ENCODE data around the gene ACTR5.

The ACTR5 gene

DNA sequence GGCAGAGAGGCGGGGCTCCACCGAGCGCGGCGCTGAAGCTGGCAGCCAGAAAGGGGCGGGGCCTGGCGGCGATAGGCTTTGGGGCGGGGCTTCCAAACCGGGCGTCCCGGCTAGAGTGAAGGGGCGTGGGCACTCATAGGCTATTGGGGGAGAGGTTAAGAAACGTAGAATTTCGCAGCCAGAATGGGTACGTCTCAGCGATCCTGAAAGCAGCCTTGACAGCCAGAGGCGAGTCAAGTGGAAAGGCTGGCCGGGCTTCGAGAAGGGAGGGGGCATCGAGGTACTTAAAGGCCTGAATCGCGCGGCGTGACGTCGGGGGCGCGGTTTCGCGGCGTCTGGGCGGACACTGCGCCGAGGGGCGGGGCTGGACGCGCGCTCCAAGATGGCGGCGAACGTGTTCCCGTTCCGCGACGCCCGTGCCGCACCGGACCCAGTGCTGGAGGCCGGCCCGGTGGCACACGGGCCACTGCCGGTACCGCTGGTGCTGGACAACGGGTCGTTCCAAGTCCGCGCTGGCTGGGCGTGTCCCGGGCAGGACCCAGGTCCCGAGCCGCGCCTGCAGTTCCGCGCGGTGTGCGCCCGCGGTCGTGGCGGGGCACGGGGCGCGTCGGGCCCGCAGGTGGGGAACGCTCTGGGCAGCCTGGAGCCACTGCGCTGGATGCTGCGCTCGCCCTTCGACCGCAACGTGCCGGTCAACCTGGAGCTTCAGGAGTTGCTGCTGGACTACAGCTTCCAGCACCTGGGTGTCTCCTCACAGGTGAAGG is at the start of gene ACTR5:
ACTR5 (plus strand) TSS at position 364 of the 764 bp plus-strand sequence; CDS start at position 383, 19 bp downstream.
- H3K27ac ChIP-seq, result peak within 1 kb of the TSS; percentile 87
- TF ChIP-seq, protein P1, sequence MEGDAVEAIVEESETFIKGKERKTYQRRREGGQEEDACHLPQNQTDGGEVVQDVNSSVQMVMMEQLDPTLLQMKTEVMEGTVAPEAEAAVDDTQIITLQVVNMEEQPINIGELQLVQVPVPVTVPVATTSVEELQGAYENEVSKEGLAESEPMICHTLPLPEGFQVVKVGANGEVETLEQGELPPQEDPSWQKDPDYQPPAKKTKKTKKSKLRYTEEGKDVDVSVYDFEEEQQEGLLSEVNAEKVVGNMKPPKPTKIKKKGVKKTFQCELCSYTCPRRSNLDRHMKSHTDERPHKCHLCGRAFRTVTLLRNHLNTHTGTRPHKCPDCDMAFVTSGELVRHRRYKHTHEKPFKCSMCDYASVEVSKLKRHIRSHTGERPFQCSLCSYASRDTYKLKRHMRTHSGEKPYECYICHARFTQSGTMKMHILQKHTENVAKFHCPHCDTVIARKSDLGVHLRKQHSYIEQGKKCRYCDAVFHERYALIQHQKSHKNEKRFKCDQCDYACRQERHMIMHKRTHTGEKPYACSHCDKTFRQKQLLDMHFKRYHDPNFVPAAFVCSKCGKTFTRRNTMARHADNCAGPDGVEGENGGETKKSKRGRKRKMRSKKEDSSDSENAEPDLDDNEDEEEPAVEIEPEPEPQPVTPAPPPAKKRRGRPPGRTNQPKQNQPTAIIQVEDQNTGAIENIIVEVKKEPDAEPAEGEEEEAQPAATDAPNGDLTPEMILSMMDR (conservative IDR thresholded peaks at IDR 0.05), result no peak
- TF ChIP-seq ZFX (IDR thresholded peaks at IDR 0.05), result peak; percentile 61; the same call in 1 of the 2 replicates

DNA sequence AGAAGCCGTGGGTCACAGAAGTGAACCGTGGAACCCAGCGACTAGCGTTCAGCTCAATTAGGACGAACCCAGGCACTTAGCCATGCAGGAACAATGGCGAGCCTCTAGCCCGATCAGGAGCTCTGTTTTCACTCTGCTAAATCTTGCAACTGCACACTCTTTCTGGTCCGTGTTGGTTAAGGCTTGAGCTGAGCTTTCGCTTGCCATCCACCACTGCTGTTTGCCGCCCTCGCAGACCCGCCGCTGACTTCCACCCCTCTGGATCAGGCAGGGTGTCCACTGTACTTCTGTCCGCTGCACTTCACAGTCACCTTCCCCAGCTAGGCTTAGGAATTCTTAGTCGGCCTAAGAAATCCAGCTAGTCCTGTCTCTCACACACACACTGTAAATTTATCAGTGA is 49.7 kb upstream of the ACTR5 start:
- TF ChIP-seq, protein P1 (conservative IDR thresholded peaks at IDR 0.05), result no peak
- TF ChIP-seq ZFX (IDR thresholded peaks at IDR 0.05), result no peak

DNA sequence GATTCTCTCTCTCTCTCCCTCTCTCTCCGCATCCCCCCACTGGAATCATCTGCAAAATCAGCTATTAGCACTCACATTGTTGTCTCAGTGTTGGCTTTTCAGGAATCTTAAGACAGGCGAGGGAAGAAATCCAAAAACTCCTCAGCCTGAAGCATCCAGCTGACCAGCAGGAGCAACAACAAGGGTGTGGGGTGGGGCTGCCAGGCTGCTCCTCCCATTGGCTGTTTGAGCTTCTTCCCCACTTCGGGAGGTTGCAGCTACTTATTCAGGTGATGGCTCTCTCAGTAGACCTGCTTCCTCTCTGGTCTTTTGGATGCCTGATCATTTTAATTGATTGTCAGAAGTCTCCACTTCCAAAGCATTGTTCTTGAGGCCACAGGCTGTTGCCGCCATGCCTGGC is 48.1 kb upstream of the ACTR5 start:
- H3K27ac ChIP-seq, result no peak overlapping the region
- TF ChIP-seq ZFX (IDR thresholded peaks at IDR 0.05), result no peak
- TF ChIP-seq, protein P1 (conservative IDR thresholded peaks at IDR 0.05), result no peak

More for the DNA sequence above, 49.7 kb upstream of the ACTR5 start:
- no peak overlapping the region for H3K27ac ChIP-seq

DNA sequence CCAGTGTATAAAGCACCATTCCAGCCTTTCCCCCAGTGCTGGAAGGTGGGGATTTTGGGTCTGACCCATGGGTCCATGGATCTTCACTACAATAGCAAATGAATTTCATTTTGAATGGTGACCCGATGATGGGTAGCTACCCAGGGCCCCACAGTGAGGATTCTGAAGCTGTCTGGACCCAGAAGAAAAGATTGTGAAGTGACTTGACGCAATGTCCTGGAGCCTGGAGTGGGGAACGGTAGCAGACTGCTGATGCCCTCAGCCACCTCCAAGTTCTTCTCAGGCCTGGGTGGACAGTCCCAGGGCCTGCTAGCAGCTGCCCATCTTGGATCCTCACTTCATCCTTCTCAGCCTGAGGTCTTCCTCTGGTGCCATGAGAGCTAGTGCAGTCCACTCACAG is 47.3 kb upstream of the ACTR5 start:
- TF ChIP-seq ZFX (IDR thresholded peaks at IDR 0.05), result no peak
- TF ChIP-seq, protein P1 (conservative IDR thresholded peaks at IDR 0.05), result no peak

DNA sequence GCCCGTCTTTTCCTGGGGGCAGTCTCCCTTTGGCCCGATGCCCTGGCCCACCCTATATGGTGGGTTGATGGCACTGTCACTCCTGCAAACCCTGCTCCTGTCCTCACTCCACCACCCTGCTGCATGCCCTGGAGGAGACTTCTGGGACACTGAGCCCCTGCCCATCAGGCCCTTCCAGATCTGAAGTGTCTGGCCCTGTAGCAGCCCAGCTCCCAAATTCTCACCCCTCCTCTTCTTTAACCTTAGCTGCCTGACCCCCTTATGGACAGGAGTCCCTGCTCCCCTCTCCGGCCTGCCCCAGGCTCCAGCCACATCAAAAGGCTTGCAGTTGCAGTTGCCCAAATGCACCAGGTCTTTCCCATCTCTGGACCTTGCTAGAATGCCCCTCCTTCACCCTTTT is 44.7 kb upstream of the ACTR5 start:
- no peak overlapping the region for H3K27ac ChIP-seq
- TF ChIP-seq, protein P1 (conservative IDR thresholded peaks at IDR 0.05), result no peak
- TF ChIP-seq ZFX (IDR thresholded peaks at IDR 0.05), result no peak

More for the DNA sequence above, 47.3 kb upstream of the ACTR5 start:
- no peak overlapping the region for H3K27ac ChIP-seq

DNA sequence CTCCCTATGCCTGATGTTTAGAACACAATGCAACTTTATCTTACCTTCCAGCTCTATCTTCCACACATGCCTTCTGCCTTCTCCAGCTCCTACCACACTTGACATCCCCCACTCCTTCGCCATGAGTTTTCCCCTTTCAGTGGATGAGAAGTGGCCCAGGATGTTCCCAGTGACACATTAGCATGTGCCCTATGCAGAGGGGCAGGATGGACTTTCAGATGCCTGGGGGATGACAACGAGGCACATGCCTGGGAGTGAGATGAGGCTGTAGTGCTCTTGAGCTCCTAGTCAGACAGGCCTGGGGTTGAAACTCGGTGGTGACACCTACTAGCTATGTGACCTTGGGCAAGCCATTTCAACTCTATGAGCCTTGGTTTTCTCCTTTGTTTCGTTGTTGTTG is 44.1 kb upstream of the ACTR5 start:
- no peak for TF ChIP-seq ZFX (IDR thresholded peaks at IDR 0.05)
- TF ChIP-seq, protein P1 (conservative IDR thresholded peaks at IDR 0.05), result no peak

DNA sequence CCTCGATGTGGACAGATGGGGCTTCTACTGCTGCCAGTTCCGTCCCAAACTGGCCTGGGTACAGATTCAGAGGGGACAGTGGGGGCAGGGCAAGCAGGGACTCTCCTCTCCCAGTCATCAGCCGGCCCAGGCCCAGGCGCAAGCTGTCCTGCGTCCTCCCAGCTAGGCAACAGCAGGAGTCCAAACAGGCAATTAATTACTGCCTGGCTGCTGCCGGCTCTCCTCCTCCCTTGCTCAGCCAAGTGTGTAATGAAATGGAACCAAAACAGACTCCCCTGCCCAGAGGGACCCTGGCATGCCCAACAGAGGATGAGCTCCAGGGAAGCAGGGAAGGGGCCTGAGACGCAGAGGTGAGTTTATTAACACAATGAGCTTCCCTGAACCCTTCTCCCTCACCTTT is 41.8 kb upstream of the ACTR5 start:
- no peak overlapping the region for H3K27ac ChIP-seq
- TF ChIP-seq, protein P1 (conservative IDR thresholded peaks at IDR 0.05), result no peak
- TF ChIP-seq ZFX (IDR thresholded peaks at IDR 0.05), result no peak

More for the DNA sequence above, 44.1 kb upstream of the ACTR5 start:
- H3K27ac ChIP-seq, result no peak overlapping the region

Data from C4-2B (cell line).